ENCODE results near the gene NUP107. TPM values are rescaled to one million over a fixed set of nuclear protein-coding genes. Genes with fewer than 3 reads are reported as not detected.
A peak's percentile ranks its signal among the peaks of the same experiment; 100 is the strongest.

Gene NUP107
- total RNA-seq, 1 experiment from 2014 or later, result 82.3 TPM

- Histone ChIP-seq H3K36me3 (ENCODE audit: control insufficient read depth, insufficient read depth, low read length) (peaks cover 5% of the 10 kb centered on the region; the same call in 1 of the 2 replicates), H3K27ac (ENCODE audit: low read length) (peak overlapping the region; percentile 63), H3K9me3 (ENCODE audit: control insufficient read depth, insufficient read depth, low read depth, low read length) (no peaks in the 10 kb centered on the region), H3K4me1 (ENCODE audit: control insufficient read depth, insufficient read depth, low read length) (peaks cover 90% of the 10 kb centered on the region), H3K27me3 (ENCODE audit: control insufficient read depth, insufficient read depth, low read length) (no peaks in the 10 kb centered on the region), H3K4me3 (ENCODE audit: low read depth in 2 of 2, low read length in 2 of 2) (no peak overlapping the region)
- intact Hi-C loops (cut with micrococcal nuclease; ENCODE audit: unreplicated experiment), result no loop called here
- no peak for DNase-seq (ENCODE audit: low read depth, low spot score)
- ChIA-PET POLR2A (interaction anchor here (0.6 kb wide), 1 partner anchor 108 kb away, joined by 11 read pairs; the partner anchor contains the start of gene SLC35E3), CTCF (interaction anchor here (0.6 kb wide), 2 partner anchors 14 to 170 kb away, joined by 3 to 9 read pairs; partner anchors contain the start of gene MDM2)
- TF ChIP-seq POLR2AphosphoS5 (IDR thresholded peaks at IDR 0.05; ENCODE audit: low read depth, low read length) (no peak), TCF7L2 (IDR thresholded peaks at IDR 0.05; ENCODE audit: low read depth, low read length) (no peak), CTCF (IDR thresholded peaks at IDR 0.05) (no peak), REST (IDR thresholded peaks at IDR 0.05; ENCODE audit: insufficient read depth in 1 of 2, low read depth in 2 of 2, low read length in 1 of 2) (no peak), SIN3A (IDR thresholded peaks at IDR 0.05; ENCODE audit: borderline replicate concordance, insufficient read depth, low read depth, low read length) (no peak)
- no peak for ATAC-seq
- in situ Hi-C loops (cut with HindIII; ENCODE audit: low pct_unique_long_range_greater_than_20kb, low sequenced_read_pairs), result no loop called here
- no TSS peak for BruUV-seq (replicated peaks)
Measured at GRCh38 chr12:68638171-68638570, 48.6 kb upstream of the NUP107 start.

GRCh38 chr12:68638721-68639395 lies 47.9 kb upstream of the NUP107 start:
- Histone ChIP-seq H3K27me3 (ENCODE audit: control insufficient read depth, insufficient read depth, low read length) (no peaks in the 10 kb centered on the region), H3K9me3 (ENCODE audit: control insufficient read depth, insufficient read depth, low read depth, low read length) (no peaks in the 10 kb centered on the region), H3K4me1 (ENCODE audit: control insufficient read depth, insufficient read depth, low read length) (peaks cover 85% of the 10 kb centered on the region), H3K27ac (ENCODE audit: low read length) (peak overlapping the region; percentile 71), H3K36me3 (ENCODE audit: control insufficient read depth, insufficient read depth, low read length) (peaks cover 10% of the 10 kb centered on the region; the same call in 1 of the 2 replicates), H3K4me3 (ENCODE audit: low read depth in 2 of 2, low read length in 2 of 2) (no peak overlapping the region)
- ATAC-seq (no peak), DNase-seq (ENCODE audit: low read depth, low spot score) (no peak)
- ChIA-PET POLR2A (interaction anchor here (0.6 kb wide), 2 partner anchors 21 to 103 kb away, joined by 6 to 8 read pairs; no protein-coding TSS in a partner anchor), CTCF (no interaction called here)
- in situ Hi-C loops (cut with HindIII; ENCODE audit: low pct_unique_long_range_greater_than_20kb, low sequenced_read_pairs), result no loop called here
- no peak for TF ChIP-seq TCF7L2 (IDR thresholded peaks at IDR 0.05; ENCODE audit: low read depth, low read length)
- no peak for TF ChIP-seq CTCF (IDR thresholded peaks at IDR 0.05)
- TF ChIP-seq SIN3A (IDR thresholded peaks at IDR 0.05; ENCODE audit: borderline replicate concordance, insufficient read depth, low read depth, low read length), result no peak
- TF ChIP-seq POLR2AphosphoS5 (IDR thresholded peaks at IDR 0.05; ENCODE audit: low read depth, low read length), result no peak
- no peak for TF ChIP-seq REST (IDR thresholded peaks at IDR 0.05; ENCODE audit: insufficient read depth in 1 of 2, low read depth in 2 of 2, low read length in 1 of 2)
- BruUV-seq (replicated peaks), result no TSS peak
- intact Hi-C loops (cut with micrococcal nuclease; ENCODE audit: unreplicated experiment), result no loop called here
